SIG-M5 treated with dmso at 0.1 percent for 504 hours (cell line): ENCODE measurements around the gene XRN2.

Experiments
- DNase-seq: peaks from one replicate; lab custom pipeline; 2025; ENCODE audit not compliant: unreplicated experiment; lab: John Stamatoyannopoulos, UW

Gene XRN2, protein sequence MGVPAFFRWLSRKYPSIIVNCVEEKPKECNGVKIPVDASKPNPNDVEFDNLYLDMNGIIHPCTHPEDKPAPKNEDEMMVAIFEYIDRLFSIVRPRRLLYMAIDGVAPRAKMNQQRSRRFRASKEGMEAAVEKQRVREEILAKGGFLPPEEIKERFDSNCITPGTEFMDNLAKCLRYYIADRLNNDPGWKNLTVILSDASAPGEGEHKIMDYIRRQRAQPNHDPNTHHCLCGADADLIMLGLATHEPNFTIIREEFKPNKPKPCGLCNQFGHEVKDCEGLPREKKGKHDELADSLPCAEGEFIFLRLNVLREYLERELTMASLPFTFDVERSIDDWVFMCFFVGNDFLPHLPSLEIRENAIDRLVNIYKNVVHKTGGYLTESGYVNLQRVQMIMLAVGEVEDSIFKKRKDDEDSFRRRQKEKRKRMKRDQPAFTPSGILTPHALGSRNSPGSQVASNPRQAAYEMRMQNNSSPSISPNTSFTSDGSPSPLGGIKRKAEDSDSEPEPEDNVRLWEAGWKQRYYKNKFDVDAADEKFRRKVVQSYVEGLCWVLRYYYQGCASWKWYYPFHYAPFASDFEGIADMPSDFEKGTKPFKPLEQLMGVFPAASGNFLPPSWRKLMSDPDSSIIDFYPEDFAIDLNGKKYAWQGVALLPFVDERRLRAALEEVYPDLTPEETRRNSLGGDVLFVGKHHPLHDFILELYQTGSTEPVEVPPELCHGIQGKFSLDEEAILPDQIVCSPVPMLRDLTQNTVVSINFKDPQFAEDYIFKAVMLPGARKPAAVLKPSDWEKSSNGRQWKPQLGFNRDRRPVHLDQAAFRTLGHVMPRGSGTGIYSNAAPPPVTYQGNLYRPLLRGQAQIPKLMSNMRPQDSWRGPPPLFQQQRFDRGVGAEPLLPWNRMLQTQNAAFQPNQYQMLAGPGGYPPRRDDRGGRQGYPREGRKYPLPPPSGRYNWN

DNA sequence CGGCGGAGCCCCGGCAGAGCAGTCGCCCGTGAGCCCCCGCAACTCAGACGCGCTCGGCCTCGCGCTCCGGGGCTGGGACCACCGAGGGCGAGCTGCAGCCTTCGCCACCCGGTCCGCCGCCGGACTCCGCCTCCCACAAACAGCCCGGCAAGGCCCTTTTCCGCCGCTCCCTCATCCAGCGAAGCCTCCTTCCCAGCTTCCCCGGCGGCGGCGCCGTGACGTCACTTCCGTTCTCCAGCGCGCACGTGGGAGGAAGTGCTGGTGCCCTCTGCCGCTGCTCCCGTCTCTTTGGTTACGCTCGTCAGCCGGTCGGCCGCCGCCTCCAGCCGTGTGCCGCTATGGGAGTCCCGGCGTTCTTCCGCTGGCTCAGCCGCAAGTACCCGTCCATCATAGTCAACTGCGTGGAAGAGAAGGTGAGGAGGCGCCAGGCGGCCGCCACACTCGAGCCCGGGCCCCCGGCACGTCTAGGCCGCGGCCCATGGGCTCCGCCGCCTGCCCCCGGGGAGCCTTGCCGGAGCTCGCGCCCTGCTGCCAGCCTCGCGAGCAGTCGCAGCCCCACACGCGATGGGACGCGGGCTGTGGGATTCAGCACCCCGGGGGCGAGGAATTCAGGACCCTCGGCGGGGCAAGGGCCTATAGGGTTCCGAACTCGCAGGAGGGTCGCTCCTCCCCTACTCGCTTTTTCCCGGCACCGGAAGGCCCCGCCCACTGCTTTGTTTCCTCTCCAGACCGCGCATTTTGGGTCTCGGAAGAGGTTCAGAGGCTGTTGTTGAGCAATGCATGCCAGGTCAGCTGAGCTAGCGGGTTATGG lies at the start of gene XRN2:
XRN2 (plus strand) TSS at position 271 of the 811 bp plus-strand sequence; CDS start at position 339, 68 bp downstream.
- DNase-seq, result peak; percentile 96

DNA sequence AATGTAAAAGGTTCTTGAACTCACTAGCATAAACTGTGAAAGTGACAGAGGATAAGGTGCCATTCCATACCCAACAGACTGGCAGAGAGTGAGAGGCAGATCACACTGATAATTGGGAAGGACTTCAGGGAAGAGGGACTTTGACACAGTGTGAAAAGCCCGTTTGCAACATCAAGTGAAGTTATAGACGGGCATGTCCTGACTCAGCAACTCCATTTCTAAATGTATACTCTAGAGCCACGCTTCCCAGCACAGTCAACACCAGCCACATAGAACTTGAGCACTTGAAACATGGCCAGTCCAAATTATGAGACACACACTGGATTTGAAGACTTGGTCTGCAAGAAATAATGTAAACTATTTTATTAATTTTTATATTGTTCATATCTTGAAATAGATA lies 45.9 kb upstream of the XRN2 start:
- DNase-seq, result no peak

DNA sequence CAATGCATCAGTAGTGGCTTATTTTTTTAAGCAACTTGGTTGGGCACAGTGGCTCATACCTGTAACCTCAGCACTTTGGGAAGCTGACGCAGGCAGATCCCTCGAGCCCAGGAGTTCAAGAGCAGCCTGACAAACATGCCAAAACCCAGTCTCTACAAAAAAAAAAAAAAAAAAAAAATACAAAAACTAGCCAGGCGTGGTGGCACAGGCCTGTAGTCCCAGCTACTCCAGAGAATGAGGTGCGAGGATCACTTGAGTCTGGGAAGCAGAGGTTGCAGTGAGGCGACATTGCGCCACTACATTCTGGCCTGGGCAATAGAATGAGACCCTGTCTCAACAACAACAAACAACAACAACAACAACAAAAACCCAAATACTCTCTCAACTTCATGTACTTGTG lies 44.7 kb upstream of the XRN2 start:
- no peak for DNase-seq

DNA sequence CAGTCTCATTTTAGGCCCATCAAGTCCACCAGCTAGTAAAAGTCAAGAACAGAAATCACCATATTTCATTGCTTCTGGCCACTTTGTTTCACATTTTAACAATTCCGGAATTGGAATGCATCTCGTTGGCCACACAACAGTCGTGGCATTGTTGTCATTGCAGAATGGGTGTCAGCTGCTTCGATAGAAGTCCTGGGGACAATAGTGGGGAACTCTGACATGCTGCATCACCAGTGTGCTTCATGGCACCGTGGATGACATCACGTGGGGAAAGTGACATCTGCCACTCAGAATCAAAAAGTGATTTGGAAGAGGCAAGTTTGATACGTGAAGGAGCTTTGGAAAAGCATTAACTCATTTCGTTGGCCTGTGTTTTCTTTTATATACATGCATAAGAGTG lies 43.8 kb upstream of the XRN2 start:
- DNase-seq, result no peak

DNA sequence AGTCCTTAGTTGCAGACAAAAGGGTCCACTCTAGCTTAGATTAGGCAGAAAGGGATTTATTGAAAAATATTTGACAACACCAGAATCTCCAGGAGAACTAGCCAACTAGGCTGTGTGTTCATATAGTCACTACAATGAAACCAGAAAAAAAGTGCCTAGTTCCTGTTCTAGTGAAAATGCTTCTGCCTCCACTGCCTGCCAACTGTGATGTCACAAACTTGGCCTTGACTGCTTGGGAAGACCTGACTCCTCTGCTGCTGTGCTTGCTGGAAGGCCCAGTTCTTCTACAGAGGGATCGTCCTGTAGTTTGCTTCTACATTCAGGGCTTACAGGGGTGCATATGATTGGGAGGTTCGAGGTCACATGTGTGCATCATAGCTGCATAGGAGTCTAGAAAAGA lies 40.3 kb upstream of the XRN2 start:
- DNase-seq, result peak; percentile 60

DNA sequence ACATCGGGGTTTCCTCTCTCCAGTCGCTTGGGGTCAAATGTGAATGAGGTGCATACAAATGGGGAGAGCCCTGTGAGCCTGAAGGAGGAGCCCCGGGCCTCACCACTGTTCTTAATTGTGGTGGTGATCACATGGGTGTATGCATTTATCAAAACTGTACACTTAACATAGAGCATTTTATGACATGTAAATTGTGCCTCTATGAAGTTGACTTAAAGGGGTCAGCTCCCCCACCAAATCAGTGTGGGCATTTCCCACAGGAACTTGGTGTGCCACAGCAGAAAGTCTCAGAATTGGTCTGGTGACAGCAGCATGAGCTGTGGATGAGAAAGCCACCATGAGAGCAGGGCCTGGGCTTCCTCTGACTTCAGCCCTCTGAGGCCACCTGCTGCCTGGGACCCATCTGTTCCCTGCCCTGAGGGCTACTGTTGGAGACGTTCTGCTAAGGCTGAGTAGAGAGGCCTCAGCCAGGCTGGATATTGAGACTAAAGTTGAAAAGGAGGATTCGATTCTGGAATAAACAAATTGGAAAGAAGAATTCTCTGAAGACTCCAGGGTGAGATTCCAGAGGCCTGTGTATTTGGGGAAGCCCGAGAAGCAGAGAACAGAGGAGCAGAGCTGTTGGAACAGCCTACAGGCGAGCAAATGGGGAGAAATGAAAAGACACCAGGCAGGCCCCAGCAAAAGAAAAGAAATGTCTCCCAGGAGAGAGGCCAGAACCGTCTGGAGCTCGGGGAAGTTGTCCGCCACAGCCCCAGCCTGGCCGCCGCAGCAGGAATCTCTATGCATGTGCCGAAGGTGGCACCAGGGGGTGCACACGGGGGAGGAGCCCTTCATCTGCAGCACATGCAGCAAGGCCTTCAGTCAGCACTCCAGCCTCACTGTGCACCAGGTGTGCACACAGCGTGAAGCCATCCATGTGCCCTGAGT lies 37.6 kb upstream of the XRN2 start:
- no peak for DNase-seq

DNA sequence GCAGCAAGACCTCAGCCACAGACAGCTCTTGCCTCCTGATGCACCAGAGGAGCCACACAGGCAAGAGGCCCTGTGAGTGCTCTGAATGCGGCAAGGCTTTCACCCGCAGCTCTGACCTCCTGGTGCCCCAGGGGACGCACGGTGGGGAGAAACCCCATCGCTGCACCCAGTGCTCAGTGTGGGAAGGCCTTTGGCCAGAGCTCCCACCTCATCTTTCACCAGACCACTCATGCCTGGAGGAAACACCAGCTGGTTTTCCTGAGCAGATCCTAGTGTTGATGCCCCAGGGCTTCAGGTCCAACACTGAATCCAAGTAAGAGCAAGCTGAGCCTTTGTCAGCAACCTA lies 37.0 kb upstream of the XRN2 start:
- no peak for DNase-seq

DNA sequence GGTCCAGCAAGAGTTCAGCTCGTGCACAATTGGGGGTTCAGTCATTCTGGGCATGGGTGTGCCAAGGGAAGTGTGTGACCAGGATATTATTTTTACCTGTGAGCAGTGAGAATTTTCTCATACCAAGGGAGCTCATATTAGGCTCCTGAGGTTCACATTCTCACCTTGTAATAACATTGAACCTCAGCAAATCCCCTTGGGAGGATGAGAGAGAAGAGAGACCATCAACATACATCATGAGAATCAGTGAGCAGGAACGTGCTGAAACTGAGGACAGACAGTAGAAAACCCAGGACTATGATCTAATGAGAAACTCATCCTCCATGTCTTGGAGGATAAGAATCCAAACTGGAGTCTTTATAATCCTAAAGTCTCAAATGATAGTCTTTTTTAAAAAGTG lies 33.4 kb upstream of the XRN2 start:
- DNase-seq, result no peak

DNA sequence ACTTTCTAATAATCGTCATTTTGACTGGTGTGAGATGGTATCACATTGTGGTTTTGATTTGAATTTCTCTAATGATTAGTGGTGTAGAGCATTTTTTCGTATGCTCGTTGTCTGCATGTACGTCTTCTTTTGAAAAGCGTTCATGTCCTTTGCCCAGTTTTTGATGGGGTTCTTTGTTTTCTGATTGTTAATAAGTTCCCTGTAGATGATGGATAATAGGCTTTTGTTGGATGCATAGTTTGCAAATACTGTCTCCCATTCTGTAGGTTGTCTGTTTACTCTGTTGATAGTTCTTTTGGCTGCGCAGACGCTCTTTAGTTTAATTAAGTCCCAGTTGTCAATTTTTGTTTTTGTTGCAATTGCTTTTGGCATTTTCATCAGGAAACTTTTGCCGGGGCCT lies 32.3 kb upstream of the XRN2 start:
- DNase-seq, result no peak

DNA sequence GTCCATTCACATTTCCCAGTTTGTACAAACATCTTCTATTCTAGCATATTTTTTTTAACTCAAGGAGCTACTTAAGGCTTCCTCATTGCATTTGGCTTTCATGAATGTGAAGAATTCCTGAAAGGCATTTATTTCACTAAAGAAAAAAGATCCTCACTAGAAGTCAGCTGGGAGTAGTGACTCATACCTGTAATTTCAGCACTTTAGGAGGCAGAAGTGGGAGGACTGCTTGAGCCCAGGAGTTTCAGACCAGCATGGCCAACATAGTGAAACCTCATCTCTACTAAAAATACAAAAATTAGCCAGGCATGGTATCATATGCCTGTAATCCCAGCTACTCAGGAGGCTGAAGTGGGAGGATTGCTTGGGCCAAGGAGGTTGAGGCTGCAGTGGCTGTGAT lies 30.9 kb upstream of the XRN2 start:
- DNase-seq, result no peak

DNA sequence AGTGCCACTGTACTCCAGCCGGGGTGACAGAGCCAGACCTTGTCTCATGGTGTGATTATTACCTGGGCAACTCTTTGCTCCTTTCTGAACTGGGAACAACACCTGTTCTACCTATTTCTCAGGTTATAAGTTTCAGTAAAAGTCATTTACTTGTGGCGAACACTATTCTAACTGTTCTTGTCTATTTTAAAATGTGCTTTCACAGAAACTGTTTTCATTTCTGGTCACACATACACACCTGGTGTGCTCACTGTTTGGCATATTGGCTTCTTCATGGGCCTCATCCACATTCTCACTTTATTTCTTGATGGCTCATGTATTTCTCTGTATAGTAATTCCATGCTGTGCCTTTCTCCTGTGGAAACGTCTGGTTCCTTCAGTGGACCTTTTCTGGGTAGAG lies 30.5 kb upstream of the XRN2 start:
- no peak for DNase-seq

DNA sequence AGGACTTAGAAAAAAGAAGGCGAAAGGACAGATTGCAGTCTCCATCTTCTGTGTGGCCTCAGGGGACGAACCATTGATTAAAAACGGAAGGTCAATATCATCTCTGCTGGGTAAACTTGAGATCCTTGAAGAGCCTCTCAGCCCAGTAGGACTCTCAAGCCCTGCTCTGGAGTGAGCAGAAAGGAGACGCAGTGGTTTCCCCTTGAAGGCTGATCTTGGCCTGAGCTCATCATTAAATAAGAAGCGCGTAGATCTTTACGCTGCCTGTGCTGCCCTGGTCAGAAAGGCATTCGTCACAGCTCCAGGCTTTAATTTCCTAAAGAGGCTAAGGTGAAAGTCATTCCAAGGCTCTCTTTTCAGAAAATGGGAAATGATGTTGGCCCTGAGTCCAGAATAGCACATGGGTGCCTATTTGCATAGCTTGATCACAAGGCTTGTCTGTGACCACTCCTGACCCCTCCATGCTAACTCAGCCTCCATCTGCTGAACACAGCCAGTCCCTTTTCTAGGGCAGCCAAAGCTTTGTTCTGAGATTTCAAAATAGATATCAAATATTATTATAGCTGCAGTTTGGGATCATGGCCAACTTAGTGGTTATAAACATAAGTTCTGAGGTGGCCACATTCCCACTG lies 29.3 kb upstream of the XRN2 start:
- no peak for DNase-seq

DNA sequence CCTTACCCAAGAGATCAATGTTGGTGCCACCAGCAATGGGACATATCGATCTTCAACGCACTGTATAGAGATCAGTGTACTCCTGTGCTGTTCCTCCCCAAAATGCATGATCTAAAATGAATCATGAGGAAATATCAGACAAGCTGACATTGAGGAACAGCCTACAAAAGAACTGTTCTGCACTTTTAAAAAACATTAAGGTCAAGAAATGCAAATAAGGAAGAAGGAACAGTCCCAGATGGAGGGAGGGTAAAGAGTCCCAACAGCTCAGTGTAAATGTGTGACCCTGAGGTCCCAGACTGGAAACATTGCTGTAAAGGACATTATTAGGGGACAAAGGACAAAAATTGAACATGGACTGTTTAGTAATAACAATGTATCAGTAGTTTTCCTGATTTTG lies 24.3 kb upstream of the XRN2 start:
- no peak for DNase-seq

DNA sequence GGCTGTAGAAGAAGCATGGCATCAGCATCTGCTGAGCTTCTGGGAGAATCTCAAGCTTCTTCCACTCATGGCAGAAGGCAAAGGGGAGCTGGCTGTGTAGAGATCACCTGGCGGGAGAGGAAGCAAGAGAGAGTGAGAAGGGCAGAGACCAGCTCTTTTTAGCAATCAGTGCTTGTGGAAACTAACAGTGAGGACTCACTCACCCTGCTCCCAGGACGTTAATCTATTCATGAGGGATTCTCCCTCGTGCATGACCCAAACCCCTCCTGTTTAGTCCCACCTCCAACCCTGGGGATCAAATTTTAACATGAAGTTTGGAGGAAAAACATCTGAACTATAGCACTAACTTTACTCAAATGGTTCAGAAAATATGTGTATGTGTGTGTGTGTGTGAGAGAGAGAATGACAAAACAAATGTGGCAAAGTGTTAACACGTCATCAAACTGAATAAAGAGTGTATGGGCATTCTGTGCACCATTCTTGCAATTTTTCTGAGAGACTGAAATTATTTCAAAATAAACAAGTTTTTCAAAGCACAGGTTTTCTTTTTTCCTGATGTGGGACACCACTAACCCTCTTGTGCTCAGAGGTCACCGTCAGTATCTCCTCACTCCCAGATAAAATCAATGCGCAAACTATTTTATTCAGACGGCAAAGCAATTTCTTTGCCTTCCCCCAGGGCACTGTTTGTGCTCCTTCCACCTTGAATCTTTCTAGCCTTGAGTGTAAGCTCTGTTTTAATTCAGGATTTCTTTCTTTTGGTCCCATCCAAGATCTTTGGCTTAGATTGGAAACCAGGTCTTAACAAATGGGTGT lies 23.2 kb upstream of the XRN2 start:
- DNase-seq, result no peak

DNA sequence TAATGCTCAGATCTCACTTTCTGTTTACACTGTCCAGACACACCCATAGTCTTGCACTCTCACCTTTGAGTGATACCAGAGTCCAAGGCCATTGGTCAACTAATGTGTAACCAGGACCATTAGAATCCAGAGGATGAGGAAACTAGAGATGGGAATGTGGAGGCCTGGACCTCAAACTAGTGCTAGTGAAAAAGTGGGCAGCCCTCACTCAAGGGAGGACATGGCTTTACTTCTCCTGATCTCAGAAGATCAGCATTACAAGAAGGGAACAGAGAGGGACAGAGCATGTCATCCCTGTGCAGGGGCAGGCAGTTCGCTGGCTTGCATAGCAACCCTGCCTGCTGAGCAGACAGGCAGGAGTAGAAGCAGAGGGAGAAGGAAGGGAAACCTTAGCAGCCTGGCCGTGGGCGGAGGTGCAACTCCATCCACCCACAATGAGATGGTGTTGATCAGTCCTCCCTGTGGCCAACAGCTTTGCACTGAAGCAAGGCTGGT lies 22.6 kb upstream of the XRN2 start:
- no peak for DNase-seq

DNA sequence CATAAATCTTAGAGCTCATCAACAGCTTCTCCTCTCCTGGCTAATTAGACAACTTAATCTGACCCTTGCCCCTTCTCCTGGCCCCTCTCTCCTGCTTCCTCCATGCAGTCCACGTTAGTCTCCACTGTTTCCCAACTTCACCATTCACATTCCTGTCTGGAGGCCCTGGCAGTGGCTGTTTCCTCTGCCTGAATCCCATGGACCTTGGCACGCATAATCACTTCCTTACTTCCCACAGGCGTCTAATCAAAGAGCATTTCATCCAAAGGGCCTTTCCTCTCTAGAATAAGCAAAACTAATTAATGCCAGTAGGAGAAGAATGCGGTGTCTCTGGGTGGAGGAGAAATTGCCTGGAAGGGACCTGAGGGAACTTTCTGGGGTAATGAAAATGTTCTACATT lies 16.4 kb upstream of the XRN2 start:
- no peak for DNase-seq

DNA sequence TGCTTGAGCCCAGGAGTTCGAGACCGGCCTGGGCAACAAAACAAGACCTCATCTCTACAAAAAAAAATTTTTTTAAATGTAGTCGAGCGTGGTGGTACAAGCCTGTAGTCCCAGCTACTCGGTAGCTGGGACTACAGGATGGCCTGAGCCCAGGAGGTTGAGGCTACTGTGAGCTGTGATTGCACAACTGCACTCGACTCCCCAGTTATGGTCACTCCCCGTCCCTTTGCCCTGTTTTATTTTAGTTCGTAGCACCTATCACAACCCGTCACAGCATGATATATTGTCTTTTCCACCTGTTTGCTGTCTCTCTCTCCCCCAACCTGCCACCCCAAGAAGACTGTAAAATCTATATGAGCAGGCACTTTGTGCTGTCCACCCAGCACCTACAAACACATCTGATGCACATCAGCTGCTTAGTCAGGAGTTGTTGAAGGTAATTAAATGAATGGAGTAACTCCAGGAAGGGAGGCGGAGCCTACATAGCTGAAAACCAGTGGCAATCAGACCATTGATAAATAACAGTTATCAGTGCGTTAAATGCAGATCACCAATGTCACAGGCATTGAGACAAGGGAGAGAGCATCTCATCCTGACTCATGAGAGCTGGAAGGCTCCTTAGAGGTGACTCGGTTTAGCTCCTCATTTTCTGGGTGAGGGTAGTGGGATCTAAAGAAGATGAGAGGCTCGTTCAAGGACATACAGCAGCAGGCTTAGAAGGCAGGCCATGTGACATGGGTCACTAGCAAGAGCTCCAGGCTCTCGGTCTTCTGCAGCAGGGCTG lies 14.4 kb upstream of the XRN2 start:
- no peak for DNase-seq

DNA sequence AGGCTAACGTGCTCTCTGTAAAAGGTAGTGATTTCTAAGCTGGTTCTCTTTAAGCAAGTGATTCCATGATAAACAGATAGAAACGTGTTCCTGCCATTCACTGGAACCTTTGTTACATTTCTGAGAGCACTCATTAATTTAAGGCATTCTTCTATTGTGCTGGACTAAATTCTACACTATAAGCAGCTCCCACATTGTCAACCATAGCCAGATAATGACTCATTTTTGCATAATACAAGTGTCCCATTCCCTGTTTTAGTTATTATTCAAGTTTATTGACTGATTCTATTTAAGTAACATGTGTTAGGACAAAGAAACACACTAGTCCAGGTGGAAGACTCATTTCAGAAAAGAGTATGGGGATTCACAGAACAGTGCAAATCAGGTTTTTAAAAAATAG lies 13.5 kb upstream of the XRN2 start:
- DNase-seq, result no peak
